ENCODE data around the gene POGZ. TPM values are rescaled to one million over a fixed set of nuclear protein-coding genes. Genes with fewer than 3 reads are reported as not detected.

POGZ gene
- total RNA-seq, 1 donor from 2014 or later = 60.6 TPM

DNA sequence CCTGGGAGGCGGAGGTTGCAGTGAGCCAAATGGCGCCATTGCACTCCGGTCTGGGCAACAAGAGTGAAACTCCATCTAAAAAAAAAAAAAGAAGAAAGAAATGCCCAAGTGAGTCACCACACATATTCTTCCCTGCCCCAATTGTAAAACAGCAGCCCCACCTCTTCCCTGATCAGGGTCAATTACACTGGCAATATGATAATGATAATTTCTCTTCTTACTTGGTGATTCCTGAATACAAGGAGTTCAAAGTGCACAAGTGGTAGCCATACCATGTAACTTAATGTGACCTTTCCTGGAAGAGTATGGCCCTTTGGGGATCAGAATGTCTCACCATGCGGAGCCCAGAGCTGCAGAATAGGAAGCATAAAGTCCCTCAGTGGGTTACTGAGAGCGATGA, 40.1 kb upstream of the POGZ start:
- no peaks in the 10 kb centered on the region for H3K9me3 ChIP-seq
- no peak overlapping the region for H3K27ac ChIP-seq
- H3K4me3 ChIP-seq = no peak overlapping the region
- DNase-seq (ENCODE audit: extremely low spot score in 2 of 2) = no peak
- TF ChIP-seq, protein P1, sequence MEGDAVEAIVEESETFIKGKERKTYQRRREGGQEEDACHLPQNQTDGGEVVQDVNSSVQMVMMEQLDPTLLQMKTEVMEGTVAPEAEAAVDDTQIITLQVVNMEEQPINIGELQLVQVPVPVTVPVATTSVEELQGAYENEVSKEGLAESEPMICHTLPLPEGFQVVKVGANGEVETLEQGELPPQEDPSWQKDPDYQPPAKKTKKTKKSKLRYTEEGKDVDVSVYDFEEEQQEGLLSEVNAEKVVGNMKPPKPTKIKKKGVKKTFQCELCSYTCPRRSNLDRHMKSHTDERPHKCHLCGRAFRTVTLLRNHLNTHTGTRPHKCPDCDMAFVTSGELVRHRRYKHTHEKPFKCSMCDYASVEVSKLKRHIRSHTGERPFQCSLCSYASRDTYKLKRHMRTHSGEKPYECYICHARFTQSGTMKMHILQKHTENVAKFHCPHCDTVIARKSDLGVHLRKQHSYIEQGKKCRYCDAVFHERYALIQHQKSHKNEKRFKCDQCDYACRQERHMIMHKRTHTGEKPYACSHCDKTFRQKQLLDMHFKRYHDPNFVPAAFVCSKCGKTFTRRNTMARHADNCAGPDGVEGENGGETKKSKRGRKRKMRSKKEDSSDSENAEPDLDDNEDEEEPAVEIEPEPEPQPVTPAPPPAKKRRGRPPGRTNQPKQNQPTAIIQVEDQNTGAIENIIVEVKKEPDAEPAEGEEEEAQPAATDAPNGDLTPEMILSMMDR (IDR thresholded peaks at IDR 0.05) = no peak
- TF ChIP-seq POLR2A (IDR thresholded peaks at IDR 0.05) (no peak), POLR2AphosphoS5 (IDR thresholded peaks at IDR 0.05; ENCODE audit: insufficient read depth in 1 of 2, low read depth in 1 of 2) (no peak)
- no peaks in the 10 kb centered on the region for H3K27me3 ChIP-seq
- H3K36me3 ChIP-seq = no peaks in the 10 kb centered on the region
- H3K4me1 ChIP-seq = no peaks in the 10 kb centered on the region
- intact Hi-C loops (cut with DNase I) = no loop called here

GRCh38 chr1:151495316-151495715, 36.0 kb upstream of the POGZ start:
- Histone ChIP-seq H3K4me3 (no peak overlapping the region), H3K9me3 (no peaks in the 10 kb centered on the region), H3K36me3 (no peaks in the 10 kb centered on the region), H3K27me3 (no peaks in the 10 kb centered on the region), H3K27ac (no peak overlapping the region), H3K4me1 (no peaks in the 10 kb centered on the region)
- intact Hi-C loops (cut with DNase I) = no loop called here
- DNase-seq (ENCODE audit: extremely low spot score in 2 of 2) = no peak
- TF ChIP-seq POLR2AphosphoS5 (IDR thresholded peaks at IDR 0.05; ENCODE audit: insufficient read depth in 1 of 2, low read depth in 1 of 2) (no peak), POLR2A (IDR thresholded peaks at IDR 0.05) (no peak)
- TF ChIP-seq, protein P1 (IDR thresholded peaks at IDR 0.05) = no peak

DNA sequence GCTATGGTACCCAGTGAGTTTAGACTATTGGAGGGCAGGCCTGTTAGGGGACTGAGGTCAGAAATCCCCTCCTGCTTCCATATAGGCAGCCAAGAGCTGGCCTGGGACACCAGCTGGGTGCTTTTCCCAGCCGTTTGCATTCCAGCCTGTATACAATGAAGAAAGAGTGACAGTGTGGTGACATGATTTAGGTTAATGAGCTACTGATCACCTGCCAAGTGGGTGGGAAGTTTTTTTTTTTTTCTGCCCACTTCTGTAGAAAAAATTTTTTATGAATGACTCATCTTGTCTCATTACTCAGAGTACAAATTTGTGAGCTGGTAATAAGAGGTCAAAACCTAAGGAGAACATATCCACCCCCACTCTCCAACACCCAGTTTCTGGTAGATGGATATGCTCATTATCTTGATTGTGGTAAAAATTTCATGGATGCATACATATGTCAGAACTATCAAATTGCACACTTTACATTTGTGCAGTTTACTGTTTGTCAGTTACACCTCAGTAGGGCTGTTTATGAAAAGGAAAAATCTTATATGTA, 35.5 kb upstream of the POGZ start:
- Histone ChIP-seq H3K4me1 (no peaks in the 10 kb centered on the region), H3K27ac (no peak overlapping the region), H3K9me3 (no peaks in the 10 kb centered on the region), H3K27me3 (no peaks in the 10 kb centered on the region), H3K36me3 (no peaks in the 10 kb centered on the region), H3K4me3 (no peak overlapping the region)
- DNase-seq (ENCODE audit: extremely low spot score in 2 of 2) = no peak
- TF ChIP-seq POLR2A (IDR thresholded peaks at IDR 0.05) (no peak), POLR2AphosphoS5 (IDR thresholded peaks at IDR 0.05; ENCODE audit: insufficient read depth in 1 of 2, low read depth in 1 of 2) (no peak)
- TF ChIP-seq, protein P1 (IDR thresholded peaks at IDR 0.05) = no peak
- intact Hi-C loops (cut with DNase I) = no loop called here

GRCh38 chr1:151493042-151493441, 33.7 kb upstream of the POGZ start:
- Histone ChIP-seq H3K4me1 (no peaks in the 10 kb centered on the region), H3K27me3 (no peaks in the 10 kb centered on the region), H3K27ac (no peak overlapping the region), H3K36me3 (no peaks in the 10 kb centered on the region), H3K4me3 (no peak overlapping the region), H3K9me3 (no peaks in the 10 kb centered on the region)
- DNase-seq (ENCODE audit: extremely low spot score in 2 of 2) = no peak
- TF ChIP-seq POLR2AphosphoS5 (IDR thresholded peaks at IDR 0.05; ENCODE audit: insufficient read depth in 1 of 2, low read depth in 1 of 2) (no peak), POLR2A (IDR thresholded peaks at IDR 0.05) (no peak)
- TF ChIP-seq, protein P1 (IDR thresholded peaks at IDR 0.05) = no peak
- intact Hi-C loops (cut with DNase I) = no loop called here

GRCh38 chr1:151492120-151492519, 32.8 kb upstream of the POGZ start:
- TF ChIP-seq POLR2A (IDR thresholded peaks at IDR 0.05) (no peak), POLR2AphosphoS5 (IDR thresholded peaks at IDR 0.05; ENCODE audit: insufficient read depth in 1 of 2, low read depth in 1 of 2) (no peak)
- TF ChIP-seq, protein P1 (IDR thresholded peaks at IDR 0.05) = no peak
- H3K27me3 ChIP-seq = no peaks in the 10 kb centered on the region

More at GRCh38 chr1:151492120-151492519, 32.8 kb upstream of the POGZ start:
- H3K36me3 ChIP-seq = no peaks in the 10 kb centered on the region
- H3K9me3 ChIP-seq = no peaks in the 10 kb centered on the region
- no peak overlapping the region for H3K27ac ChIP-seq
- intact Hi-C loops (cut with DNase I) = no loop called here
- no peak for DNase-seq (ENCODE audit: extremely low spot score in 2 of 2)
- no peaks in the 10 kb centered on the region for H3K4me1 ChIP-seq
- no peak overlapping the region for H3K4me3 ChIP-seq
